HG03354 (cell line): ENCODE data around the gene NPS.

Source experiments
- ATAC-seq: cut with Tn5 transposase; IDR thresholded peaks from one replicate; pipeline ENCODE4 v1.9.1; 2021; ENCODE audit warnings: mild to moderate bottlenecking; ENCODE audit not compliant: unreplicated experiment, poor library complexity, severe bottlenecking

NPS gene

DNA sequence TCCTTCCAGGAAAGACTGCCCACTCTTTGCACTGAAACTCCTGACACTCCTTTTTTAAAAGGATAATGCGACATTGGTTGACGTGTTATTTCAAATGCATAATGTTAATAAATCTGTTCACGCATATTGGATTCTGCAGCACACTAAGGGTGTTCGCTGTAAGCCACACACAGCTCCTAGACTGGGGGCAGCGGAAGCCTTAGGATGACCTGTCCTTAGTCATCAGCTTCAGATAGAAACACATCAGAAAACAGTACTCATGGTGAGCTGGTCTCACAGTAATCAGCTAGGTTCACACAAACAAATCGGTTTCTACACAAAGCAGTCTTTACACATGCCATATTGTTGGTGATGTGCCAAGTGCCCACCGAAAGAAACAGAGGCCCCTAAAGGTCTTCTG, 4.3 kb downstream of the NPS start:
- ATAC-seq, result no peak

- ATAC-seq, result no peak
These were observed 7.8 kb downstream of the NPS start for GRCh38 chr10:127556916-127557315.

- ATAC-seq, result no peak
These were observed 12.5 kb downstream of the NPS start for GRCh38 chr10:127561647-127562046.

GRCh38 chr10:127563718-127564553, 14.8 kb downstream of the NPS start:
- ATAC-seq, result peak; percentile 76

GRCh38 chr10:127564644-127565043, 15.5 kb downstream of the NPS start:
- ATAC-seq, result no peak

DNA sequence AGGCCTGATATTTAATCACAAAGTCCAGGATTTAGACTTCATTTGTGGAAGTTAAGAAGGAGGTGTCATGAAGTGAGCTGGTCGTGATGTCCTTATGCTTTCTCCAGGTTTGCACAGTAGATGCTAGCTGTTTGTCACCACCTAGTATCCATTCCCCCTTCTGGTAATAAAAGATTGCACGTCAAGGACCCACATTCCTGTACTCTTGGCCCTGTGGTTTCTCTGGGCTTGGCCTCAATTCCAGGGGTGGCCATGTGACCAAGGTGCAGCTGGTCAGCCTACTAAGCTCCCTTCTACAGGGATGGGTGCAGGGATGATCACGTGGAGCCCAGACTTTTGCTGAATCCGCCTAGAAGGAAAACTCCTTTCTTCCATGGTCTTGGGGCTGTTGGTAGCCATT, 16.5 kb downstream of the NPS start:
- ATAC-seq, result no peak

- no peak for ATAC-seq
These were observed 20.1 kb downstream of the NPS start for GRCh38 chr10:127569210-127569609.

DNA sequence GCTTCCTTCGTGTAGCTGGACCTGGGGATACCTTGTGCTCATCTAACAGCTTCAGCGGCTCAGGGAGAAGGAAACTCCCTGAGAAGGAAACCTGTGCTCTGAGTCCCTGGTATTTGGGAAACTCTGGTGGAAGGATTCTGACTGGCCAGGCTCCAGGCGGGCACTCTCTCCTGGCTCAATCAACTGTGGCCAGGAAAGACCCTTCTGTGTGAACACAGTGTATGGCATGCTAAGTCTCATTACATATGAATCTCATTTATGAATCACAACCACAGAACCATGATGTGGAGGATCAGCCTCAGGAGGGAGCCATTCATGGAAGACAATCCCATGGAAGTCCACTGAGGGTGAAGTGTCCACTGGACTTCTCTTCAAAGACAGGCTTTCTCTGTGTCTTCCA, 20.9 kb downstream of the NPS start:
- no peak for ATAC-seq

DNA sequence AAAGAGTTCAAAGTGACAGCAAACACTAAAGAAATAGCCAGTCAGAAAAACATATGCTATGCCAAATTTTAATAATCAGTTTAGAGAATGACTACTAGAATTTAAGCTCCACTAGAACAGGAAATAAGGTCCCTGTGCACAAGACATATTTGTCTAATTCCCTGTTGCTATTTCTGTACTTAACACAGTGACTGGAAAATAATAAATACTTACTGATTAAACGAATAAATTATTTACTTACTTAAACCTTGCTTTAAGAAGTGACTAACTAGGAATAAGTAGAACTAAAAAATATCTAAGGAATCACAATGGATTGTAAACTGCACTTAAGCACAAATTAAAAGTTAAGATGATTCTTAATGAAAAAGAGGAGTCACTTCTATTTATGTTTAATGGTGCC, 22.3 kb downstream of the NPS start:
- no peak for ATAC-seq

GRCh38 chr10:127576051-127576450, 26.9 kb downstream of the NPS start:
- ATAC-seq, result no peak

DNA sequence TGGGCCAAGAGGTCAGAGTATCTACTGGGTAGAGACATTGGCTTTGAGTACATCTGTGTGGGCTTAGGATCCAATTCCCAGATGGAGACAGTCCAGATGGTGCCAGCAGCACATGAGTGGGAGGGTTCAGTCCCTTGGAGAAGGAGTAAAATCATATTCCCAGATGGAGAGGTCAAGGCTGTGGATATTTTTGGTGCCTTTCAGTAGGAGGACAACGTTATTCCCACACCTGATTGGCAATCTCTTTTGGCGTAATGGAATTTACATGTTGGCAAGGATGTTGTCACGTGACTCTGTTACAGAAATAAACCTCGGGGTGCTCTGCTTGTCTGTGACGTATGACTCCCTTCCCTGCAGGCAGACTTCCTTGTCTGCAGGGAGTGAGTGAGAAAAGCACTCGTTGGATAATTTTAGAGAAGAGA, 27.6 kb downstream of the NPS start:
- ATAC-seq, result no peak

- ATAC-seq, result no peak
These were observed 28.5 kb downstream of the NPS start for GRCh38 chr10:127577376-127578258.

DNA sequence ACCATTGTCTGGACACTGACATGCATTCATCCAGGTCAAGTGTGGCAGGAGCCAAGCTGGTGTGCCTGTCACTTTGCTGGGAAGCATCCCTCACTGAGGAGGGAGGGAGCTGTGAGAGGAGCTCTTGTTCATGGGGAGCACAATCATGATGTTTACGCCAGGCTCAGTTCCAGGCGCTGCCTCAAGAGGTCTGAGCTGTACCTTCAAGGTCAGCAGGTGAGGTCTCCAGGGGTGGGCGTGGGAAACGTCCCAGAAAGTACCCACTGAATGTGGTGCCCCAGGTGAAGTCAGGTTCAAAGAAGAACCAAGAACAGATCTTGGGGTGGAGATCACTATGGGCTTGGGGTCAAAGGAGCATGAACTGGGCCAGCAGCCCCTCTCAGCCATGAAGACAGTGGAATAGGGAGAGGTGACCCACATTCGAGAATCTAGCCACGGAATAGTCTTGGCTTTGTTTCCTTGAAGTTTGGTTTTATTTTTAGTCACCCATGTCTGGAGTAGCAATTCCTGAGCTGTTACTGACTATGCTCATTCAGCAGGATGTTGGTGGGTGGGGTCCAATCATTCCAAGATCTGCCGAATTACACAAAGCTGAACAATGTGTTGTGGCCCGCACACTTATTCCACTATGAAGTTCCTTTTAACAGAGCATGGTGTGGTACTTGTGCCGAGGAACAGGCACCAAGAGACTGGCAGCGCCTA, 29.3 kb downstream of the NPS start:
- no peak for ATAC-seq

DNA sequence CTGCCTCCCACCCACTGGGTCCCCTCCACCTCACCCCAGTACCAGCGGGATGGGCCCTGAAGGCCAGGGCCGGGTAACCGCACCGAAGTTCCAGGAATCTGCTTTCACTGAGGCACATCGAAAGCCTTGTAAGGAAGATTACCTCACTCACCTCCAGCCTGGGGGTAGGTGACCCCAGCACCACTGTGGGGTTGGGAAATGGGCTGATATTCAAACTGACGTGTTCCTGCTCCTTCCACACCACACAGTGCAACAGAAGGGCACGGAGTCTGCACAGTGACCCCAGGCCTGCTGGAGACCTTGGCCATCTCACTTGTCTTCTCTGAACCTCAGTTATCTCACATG, 29.8 kb downstream of the NPS start:
- no peak for ATAC-seq

- ATAC-seq, result no peak
These were observed 30.5 kb downstream of the NPS start for GRCh38 chr10:127579640-127580039.

DNA sequence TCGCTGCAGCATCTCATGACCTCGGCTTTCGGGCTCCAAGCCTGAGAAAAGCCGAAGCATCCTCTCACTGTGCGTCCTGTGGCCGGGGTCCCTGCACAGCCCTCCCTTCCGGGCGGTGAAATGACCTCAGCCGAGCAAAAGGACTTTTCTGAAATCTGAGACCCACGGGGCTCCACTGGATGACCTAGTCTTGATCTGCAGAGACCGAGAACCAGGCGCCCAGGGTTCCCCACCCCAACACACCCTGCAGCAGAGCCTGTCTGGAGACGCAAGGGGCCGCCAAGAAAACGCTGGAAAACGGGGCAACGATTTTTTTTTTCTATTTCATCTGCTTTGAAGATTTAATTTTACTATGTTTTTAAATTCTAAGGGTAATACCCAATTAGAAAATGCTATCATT, 31.7 kb downstream of the NPS start:
- ATAC-seq, result no peak

- ATAC-seq, result no peak
These were observed 36.5 kb downstream of the NPS start for GRCh38 chr10:127585519-127586023.

DNA sequence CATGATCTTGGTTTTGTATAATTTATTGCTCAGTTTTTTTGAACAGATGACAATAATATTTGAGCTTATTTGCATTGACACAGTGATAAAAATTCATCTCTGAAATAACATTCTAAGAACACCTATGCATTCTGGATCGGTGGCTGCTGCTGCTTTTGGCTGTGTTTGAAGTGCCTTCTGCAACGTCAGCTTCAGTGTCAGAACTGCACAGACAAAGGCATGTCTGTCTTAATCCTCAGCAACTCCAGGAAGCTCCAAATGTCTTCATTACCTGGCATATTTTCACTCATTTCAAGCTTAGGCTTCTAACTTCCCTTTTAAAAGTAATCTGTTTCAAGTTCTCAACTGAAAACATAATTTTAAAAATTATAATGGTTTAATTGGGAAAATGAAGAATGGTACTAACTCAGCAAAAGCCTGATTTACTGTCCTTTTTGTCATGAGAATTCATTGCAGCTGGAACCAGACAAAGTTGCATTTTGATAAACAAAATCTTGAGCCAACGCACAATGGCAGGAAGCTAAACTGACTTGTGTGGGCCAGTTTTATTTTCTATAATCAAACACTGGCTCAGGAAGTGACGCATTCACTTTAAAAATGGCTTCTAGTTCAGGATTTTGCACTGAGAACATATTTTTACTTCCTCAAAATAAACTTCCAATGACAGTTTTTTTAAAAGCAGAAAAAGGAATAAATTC, 38.7 kb downstream of the NPS start:
- ATAC-seq, result no peak

- ATAC-seq, result no peak
These were observed 43.5 kb downstream of the NPS start for GRCh38 chr10:127592586-127592985.

DNA sequence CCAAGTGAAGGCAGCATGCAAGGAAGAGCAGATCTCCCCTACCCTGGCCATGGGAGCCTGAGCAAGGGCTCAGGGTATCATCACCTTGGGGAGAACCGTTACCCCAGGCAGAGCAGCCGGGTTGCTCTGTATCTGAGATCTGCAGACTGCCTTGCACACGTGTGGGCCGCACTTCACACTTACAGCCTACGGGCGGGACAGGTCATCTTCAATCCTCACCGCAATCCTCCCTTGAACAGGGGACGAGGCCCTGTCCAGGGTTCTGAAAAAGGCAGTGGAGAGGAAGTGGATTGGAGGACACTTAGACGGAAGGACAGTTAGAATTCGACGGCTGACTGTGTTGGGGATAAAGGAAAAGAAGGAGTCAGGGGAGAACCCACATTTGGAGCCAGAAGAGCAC, 51.4 kb downstream of the NPS start:
- ATAC-seq, result no peak
